NCI-H510A treated with DMSO at 0.1 percent for 48 hours (cell line): Measurements from ENCODE around the gene GPR35.

Experiments
- DNase-seq: peaks from one replicate; lab custom pipeline; 2025; lab: John Stamatoyannopoulos, UW

GPR35 gene

DNA sequence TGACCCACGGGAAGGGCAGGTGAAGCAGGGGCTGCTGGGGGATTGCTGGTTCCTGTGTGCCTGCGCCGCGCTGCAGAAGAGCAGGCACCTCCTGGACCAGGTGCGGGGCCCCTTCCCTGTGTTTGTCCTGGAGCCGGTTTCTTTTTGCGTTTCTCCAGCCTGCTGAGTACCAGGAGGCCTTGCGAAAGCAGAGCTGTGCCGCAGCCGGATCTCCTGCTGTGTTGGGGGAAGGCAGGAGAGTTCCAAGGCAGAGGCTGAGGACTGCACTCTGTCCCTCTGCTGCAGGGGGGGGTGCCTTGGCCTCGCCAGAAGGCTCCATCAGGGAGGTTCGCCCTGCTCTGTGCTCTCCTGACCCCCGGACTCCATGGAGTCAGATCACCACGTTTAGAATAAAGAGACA lies 35.9 kb upstream of the GPR35 start:
- no peak for DNase-seq

- no peak for DNase-seq
Observed at GRCh38 chr2:240589850-240590525, 35.3 kb upstream of the GPR35 start.

GRCh38 chr2:240590681-240591111 lies 34.6 kb upstream of the GPR35 start:
- DNase-seq, result no peak

- DNase-seq, result no peak
Observed at GRCh38 chr2:240591226-240591625, 34.1 kb upstream of the GPR35 start.

DNA sequence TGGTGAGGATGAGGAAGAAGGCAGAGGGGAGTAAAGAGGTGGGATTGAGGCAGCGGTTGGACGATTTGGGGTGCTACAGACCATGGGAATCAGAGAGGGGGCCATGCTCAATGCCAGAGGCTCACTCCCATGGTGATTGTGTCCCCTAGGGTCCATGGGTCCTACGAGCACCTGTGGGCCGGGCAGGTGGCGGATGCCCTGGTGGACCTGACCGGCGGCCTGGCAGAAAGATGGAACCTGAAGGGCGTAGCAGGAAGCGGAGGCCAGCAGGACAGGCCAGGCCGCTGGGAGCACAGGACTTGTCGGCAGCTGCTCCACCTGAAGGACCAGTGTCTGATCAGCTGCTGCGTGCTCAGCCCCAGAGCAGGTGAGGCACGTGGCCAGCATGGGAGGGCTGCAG lies 33.5 kb upstream of the GPR35 start:
- no peak for DNase-seq

GRCh38 chr2:240593026-240593702 lies 32.1 kb upstream of the GPR35 start:
- DNase-seq, result no peak

GRCh38 chr2:240593703-240594451 lies 31.4 kb upstream of the GPR35 start:
- DNase-seq, result no peak

DNA sequence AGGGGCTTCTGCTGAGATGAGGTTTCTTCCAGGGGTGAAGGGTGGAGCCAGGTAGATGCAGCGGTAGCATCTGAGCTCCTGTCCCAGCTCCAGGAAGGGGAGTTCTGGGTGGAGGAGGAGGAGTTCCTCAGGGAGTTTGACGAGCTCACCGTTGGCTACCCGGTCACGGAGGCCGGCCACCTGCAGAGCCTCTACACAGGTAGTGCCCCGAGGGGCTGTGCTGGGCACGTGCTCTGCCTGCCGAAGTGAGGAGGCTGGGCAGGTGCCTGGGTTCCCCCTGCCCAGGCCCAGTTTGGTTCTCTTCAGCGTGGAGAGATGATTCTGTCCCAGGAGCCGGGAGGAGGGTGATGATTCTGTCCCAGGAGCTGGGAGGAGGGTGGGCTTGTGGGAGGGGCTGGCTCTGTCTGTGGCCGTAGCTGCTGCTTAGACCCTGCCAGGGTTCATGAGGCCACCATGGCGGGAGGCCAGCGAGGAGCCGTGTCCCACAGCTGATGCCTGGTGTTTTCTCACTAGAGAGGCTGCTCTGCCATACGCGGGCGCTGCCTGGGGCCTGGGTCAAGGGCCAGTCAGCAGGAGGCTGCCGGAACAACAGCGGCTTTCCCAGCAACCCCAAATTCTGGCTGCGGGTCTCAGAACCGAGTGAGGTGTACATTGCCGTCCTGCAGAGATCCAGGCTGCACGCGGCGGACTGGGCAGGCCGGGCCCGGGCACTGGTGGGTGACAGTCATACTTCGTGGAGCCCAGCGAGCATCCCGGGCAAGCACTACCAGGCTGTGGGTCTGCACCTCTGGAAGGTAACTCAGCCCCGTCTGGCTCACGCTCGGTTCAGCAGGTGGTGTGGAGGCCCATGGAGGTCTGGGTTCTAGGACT lies 30.5 kb upstream of the GPR35 start:
- no peak for DNase-seq

- DNase-seq, result no peak
Observed at GRCh38 chr2:240595381-240596079, 29.8 kb upstream of the GPR35 start.

- no peak for DNase-seq
Observed at GRCh38 chr2:240596080-240596460, 29.2 kb upstream of the GPR35 start.

DNA sequence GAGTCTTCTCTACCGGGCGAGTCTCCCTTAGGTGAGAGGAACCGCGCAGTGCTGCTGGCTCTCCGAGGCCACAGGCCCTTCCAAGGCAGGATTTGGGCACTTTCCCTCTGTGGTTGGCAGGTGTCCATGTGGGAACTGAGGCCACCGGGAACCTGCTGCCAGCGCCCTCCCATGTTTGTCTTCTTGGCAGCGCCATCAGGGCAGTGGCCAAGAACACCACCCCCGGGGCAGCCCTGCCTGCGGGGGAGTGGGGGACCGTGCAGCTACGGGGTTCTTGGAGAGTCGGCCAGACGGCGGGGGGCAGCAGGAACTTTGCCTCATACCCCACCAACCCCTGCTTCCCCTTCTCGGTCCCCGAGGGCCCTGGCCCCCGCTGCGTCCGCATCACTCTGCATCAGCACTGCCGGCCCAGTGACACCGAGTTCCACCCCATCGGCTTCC lies 28.8 kb upstream of the GPR35 start:
- no peak for DNase-seq

- DNase-seq, result no peak
Observed at GRCh38 chr2:240597054-240597418, 28.2 kb upstream of the GPR35 start.

- DNase-seq, result no peak
Observed at GRCh38 chr2:240597419-240598181, 27.7 kb upstream of the GPR35 start.

DNA sequence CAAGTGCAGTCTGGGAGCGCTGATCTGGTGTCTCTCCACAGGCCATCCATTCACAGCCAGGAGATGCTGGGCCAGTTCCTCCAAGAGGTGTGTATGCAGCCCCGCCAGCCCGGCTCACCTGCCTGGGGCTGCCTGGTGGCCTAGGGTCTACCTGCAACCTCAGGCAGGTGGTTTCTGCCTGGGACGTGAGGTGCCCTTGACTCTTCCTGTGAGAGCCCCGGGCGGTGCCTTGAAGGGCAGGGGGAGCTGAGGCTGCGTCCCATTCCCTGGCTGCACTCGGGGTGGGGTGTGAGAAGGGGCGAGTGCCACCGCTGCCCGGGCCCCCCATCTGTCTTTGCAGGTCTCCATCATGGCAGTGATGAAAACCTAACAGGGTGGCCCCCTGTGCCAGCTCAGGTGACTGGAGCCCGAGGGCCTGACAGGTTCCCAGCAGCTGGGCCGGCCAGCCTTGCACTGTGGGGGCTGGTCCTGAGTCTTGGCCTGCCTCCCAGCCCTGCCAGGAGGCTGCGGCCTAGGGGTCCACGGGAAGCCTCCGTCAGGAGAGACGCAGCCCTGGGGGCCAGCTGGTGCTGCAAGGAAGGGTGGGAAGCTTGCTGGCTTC lies 26.9 kb upstream of the GPR35 start:
- no peak for DNase-seq

DNA sequence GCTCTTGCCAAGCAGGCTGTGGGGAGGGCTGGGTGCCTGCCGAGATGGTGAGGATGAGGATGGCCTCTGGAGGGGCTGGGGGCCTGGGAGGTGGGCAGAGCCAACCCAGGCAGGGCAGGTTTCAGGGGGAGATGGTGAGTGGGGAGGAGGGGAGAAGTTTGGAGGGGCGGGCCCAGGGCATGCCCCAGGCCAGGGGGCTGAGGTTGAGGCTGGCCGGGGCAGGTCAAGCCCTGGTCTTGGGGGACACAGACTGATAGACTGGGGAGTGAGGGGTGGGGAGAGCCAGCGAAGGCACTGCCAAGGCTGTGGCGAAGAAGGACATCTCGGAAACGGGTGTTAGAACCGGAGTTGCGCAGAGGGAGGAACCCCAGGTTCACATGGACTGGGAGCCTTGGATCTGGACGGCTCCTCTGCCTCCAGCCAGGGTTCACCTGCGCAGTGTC lies 26.1 kb upstream of the GPR35 start:
- no peak for DNase-seq

- no peak for DNase-seq
Observed at GRCh38 chr2:240600451-240600961, 24.8 kb upstream of the GPR35 start.

DNA sequence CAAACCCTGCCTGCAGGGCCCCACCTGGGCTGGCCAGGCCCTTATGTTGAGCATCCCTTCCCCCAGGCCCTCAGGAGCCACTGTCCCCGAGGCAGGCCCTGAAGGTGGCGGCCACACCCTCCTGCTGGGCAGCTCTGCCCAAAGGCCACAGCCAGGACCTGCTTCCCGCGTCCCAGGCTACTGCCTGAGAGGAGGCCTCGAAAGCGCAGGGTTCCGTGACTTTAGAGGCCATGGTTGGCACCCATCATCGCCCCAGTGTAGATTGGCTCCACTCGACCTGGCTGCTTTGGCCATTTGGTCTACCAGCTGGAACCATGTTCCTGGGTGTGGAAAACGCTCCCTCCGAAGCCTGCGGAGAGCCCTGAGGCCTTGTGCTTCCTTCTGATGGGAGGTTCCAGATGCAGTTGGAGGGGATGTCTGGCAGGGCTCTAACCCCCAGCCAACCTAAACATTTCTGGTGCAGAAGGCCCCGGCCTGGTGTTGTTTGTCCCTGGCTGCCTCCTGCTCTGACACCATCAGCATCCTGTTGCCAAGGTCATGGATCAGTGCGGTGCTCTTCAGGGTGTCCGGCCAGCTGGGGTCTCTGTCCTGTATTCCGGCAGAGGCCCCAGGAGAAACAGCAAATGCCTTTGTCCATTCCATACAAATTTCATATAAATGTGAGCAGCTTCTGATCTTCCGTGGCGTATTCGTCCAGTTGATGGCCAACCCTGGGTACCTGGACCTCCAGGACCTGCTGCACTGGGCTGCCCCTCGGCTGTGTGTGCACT lies 24.0 kb upstream of the GPR35 start:
- DNase-seq, result no peak

DNA sequence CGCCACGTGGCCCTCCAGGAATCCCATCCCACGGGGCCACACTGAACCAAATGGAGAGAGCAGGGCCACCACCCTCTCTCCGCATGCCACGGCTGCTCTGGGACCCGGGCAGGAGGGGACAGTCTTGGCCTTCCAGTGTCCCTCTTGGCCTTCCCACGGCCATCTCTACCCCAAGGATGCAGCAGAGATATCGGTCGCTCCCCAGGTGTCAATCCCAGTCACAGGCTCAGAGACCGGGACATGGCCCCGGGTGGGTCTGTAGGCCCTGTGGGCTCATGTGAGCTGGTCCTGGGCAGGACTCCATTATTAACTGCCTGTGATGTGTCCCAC lies 23.5 kb upstream of the GPR35 start:
- DNase-seq, result no peak

- DNase-seq, result no peak
Observed at GRCh38 chr2:240602266-240603050, 22.8 kb upstream of the GPR35 start.
